RPMI7951 (cell line): ENCODE data around the gene ADGRL3. TPM values are rescaled to one million over a fixed set of nuclear protein-coding genes. Genes with fewer than 3 reads are reported as not detected.

Experiments
- DNase-seq: peaks from one replicate; pipeline ENCODE4 v3.0.0-alpha.2; 2012; ENCODE audit warnings: low read depth
- total RNA-seq: library from RNA; depleted of rRNA; stranded (reverse); fragments of >200 nt; shearing (Covaris generic); gene quantifications from 2 replicates; pipeline ENCODE4 v1.2.3, GENCODE V29; 2014; rRNA removed

ADGRL3 gene
- not detected in 2 replicates for total RNA-seq

DNA sequence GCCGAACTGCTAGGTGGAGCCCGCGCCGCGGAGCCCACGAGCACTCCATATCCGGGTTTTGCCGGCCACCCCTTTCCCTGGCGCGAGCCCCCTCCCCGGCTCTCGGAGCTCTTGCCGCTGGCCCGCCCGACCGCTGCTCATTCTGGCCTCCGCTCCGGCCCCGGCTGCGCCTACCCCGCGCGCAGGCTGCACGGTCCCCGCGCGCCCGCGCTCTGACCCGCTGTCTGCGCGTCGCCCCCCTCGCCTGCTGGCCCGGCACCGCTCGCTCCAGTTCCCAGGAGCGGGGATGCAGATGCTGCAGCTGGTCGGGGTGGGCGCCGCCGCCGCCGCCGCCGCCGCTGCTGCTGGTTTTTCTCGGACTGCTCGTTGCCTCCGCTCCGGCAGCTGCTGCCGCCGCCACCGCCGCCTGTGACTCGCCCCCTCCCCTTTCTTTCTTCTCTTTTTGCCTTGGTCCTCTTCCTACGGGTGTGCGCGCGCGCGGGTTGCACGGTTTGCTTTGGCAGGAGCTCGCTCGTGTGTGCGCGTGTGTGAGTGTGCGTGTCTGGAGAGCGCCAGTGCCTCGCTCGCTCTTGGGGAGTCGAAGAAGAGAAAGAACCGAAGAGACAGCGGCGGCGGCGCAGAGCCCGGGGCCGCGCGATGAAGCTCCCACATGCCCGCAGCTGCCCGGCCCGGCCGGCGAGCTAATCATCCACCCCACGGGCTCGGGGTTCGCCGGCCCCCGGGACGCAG is at the start of gene ADGRL3:
TSS of gene ADGRL3 (plus strand) at position 140 of the 729 bp plus-strand sequence.
- DNase-seq = no peak

DNA sequence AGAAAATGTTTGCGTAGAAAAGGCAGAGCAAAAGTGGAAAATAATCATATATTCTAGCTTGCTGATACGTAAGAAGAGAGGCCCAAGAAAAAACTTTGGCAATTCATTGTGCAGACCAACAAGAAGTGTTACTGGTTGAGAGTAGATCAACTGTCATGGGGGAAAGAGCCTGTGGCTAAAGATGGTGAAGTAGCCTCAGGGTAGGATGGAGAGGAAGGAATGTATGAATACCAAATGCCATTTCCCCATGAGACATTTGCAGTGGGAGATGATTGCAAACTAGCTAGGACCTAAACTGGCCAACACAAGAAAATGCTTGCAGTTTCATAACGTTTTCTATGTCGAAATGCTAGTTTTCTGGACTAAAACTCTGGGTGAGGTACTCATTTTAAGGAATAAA is 47.7 kb upstream of the ADGRL3 start:
- DNase-seq = no peak

DNA sequence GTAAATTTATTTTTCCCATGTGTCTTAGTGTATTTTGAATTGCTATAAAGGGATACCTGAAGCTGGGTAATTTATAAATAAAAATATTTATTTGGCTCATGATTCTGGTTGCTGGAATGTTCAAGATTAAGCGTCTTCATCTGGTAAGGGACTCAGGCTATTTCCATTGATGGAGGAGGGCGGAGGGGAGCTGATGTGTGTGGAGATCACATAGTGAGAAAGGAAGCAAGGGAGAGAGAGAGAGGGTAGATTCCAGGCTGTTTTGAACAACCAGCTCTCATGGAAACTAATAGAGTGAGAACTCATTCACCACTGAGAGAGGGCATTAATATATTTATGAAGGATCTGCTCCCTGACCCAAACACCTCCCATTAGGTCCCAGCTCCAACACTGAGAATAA is 39.6 kb upstream of the ADGRL3 start:
- DNase-seq = no peak

DNA sequence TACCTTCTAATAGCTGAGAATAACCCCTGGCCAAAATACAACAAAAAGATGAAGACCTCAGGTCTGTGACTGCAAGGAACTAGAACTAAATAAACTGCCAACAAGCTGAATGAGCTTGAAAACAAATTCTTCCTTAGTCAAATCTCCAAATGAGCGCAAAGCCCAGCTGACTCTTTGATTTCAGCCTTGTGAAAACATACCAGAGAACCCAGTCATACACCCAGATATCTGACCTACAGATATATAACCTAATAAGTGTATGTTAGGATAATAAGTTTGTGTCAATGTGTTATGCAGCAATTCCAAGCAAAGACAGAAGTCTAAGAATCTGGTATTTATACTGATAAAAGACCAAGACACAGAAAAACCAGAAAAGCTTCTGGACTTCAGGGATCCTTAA is 38.0 kb upstream of the ADGRL3 start:
- no peak for DNase-seq

DNA sequence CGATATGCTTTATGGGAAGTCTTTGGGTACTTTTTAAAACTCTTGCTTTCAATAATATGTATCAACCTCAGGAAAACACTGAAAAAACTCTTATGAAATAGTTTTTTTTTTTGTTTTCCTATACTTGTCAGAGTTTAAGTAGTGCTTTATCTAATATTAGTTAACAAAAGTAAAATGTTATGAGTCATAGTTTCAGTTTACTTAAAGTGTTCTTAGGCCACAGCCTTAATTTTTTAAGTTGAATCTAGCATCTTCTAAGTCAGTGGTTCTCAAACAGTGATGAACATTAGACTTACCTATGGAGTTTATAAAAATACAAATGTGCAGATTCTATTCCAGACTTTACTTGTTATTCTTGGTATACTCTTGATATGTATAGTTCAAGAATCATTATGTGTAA is 26.3 kb upstream of the ADGRL3 start:
- DNase-seq = no peak

DNA sequence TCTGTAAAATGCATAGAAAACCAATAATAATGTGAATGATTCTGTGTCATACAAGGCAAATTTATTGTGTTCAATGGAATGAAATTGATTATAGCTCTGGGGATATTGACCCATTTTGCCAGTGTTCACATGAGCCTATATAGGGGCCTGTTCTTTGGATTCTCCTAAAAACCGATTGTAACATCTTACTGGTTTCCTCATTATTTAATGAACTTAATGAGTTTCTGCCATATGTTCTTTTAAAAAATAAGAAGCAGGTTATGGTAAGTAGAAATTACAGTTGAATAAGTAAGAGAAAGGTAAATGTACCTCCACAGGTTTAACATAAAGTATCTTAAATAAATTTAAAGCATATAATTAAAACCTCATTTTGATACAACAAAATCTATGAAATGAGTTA is 24.6 kb upstream of the ADGRL3 start:
- DNase-seq = no peak

DNA sequence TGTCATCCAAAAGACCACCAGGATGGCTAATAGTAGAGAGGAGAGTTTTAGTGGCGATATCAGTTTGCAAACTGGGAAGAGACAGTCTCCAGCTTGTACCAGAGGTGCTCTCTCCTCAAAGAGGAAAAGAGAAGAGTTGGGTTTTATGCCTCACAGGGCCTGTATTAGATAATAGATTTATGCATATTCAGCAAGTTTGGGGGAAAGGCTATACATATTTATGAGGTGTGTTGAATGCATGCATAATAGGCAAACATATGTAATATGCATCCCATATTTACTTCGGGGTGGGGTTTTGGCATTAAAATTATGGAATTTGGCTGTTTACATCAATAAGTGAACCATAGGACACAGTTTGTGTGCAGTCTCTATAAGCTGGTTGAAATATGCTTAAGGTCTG is 22.8 kb upstream of the ADGRL3 start:
- DNase-seq = no peak

DNA sequence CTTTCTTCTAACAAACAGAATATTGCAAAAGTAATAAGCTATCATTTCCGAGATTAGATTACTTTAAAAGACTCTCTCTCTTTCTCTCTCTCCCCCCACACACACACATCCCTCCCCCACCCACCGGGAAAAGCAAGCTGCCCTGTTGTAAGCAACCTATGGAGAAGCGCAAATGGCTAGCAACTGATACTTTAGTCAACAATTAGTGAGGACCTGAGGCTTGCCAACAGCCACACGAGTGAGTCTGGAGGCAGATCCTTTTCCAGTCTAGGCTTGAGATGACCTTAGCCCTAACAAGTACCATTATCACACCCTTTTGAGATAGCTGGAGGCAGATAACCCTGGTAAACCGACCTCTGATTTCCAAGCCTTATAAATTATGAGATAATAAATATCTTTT is 19.7 kb upstream of the ADGRL3 start:
- DNase-seq = no peak

DNA sequence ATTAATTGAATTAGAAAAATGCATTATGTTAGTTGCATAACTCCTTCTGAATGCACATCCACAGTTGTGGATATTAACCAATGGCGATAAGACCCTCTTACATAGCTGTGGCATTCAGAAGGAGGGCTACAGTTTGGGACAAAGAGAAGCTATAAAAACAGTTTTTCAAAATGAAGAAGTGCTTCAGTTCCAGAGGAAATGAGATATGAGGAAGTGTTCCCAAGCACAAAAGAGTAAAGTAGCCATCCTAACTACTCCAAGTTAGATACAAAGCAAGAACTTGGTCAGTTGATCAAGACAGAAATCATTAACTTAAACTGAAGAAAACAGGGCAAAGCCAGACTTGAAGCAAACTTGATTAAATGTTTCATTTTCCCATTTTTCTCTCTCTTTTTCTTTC is 17.2 kb upstream of the ADGRL3 start:
- DNase-seq = no peak

DNA sequence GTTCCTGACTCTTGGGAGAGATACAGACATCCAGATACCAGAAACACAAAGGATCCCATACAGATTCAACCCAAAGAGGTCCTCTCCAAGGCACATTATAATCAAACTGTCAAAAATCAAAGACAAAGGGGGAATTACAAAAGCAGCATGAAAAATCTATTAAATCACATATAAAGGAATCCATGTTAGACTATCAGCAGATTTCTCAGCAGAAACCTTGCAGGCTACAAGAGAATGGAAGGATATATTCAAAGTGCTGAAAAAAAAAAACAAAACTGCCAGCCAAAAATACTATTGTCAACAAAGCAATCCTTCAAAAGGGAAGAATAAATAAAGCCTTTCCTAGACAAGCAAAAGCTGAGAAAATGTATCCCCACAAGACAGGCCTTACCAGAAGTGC is 14.8 kb upstream of the ADGRL3 start:
- no peak for DNase-seq

DNA sequence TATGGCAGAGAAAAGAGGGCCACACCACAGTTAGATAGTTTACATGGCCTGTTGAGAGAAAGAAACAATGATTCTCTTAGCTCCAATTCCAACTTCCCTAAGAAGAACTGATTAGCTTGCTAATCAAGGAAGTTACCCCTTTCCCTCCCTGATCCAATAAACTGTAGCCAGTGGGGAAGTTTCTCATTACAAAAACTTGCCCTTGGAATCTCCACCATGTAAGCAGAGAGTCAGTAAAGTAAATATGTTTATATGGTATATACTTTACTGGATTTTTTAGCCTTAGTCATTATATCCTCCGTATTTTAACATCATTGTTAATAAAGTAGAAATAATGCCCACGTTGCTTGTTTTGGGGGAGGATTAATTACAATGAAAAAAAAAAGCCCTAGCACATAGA is 7.7 kb upstream of the ADGRL3 start:
- DNase-seq = no peak

DNA sequence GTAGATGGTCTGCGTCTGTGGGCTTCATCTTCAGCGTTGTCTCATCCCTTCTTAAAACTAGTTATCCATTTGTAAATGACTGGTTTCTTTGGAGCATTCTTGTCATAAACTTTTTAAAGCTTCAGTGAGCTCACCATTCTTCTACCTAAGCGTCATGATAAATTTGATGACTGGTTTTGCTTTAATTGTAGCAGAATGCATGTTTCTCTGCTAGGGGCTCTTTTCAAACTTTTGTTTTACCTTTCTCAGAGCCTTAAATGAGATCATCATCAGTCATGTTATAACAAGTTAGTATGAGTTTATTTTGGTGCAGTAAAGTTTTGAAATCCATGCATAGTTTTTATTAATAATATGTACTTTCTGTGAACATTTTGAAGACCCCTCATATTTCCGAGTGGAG is 6.3 kb upstream of the ADGRL3 start:
- no peak for DNase-seq

DNA sequence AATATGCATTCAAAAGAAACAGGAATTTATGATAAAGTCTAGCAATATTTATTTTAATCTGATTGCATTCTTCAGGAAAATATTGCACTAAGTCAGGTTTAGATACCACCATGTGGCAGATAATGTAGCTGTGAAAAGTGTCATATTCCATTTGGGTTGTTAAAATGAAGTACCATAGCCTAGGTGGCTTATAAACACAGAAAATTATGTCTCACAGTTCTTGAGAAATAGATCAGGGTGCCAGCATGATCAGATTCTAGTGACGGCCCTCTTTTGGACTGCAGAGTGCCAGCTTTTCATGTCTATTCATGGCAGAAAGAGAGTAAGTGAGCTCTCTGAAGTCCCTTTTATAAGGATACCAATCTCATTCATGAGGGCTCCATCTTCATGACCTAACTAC is 5.6 kb upstream of the ADGRL3 start:
- DNase-seq = no peak

DNA sequence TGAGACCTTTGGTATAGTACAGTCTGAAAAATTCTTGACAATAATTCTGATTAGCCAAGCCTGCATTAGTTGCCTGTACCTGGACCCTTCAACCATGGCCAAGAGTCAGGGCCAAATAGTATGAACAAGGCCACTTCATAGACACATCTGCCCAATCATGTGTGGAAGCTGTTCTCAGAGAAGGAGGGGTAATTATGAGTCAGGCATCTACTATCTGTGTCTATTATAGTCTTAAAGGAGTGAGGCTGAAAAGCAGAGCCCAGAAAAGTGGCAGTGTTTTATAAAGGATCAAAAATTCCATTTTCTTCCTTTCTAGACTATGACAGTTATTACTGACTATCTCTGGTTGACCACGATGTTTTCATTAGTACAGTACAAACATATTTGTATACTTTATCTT is 5.0 kb upstream of the ADGRL3 start:
- DNase-seq = no peak

DNA sequence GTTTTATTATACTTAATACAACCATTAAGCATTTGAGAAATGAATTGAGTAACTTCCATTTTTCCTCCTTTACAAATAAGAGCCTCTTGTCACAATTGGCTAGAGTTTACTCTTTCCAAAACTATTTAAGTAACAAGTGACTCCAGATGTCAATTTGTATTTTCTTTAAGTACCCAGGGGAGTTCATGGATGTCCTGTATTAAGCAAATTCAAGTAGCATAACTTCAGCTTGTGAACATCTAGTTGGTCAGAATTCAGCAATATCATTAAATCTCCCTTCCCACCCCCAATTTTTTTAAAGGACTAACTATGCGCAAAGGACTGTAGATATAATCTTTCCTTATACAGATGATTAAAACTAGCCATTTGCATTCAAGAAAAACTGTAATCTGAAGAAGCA is 1.4 kb upstream of the ADGRL3 start:
- no peak for DNase-seq

DNA sequence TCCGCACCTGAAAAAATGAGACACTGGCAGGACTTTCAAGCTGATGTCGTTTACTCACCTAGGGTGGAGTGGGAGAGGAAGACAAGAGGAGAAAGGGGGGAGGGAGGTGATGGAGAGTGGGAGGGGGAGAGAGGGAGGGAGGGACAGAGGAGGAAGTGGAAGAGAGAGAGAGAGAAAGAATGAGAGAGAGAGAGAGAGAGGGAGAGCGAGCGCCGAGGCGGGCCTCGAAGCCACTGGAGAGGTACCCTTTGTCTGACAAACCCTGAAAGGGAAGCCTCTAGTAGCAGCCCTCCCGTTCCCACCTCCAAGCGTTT is 296 bp upstream of the ADGRL3 start:
- no peak for DNase-seq

DNA sequence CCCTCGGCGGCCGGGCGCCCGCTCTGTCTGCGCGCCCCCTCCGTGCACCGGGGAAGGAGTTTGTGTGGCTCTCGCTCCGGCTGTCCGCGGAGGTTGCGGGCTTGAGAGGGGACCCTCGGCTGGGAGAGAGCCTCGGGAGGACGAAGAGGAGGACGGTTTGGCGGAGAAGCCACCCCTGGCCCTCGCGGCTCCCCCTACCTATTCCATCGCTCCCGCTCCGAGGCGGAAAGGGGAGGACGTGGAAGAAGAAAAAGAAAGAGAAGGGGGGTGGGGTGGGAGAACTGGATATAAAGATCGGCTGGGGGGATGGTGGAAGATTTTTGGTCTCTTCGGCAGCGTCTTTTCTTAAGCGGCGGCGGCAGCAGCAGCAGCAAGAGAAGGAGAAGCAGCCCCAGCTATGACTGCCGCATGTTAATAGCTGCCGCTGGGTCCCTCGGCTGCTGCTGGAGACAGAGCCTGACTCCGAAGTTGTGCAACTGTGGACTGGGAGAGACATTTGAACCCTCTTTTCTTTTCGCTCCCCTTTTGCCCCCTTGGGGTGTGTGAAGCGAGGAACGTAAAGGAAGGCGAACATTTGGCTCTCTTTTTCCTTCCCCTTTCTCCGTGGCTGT is 895 bp downstream of the ADGRL3 start:
- no peak for DNase-seq

DNA sequence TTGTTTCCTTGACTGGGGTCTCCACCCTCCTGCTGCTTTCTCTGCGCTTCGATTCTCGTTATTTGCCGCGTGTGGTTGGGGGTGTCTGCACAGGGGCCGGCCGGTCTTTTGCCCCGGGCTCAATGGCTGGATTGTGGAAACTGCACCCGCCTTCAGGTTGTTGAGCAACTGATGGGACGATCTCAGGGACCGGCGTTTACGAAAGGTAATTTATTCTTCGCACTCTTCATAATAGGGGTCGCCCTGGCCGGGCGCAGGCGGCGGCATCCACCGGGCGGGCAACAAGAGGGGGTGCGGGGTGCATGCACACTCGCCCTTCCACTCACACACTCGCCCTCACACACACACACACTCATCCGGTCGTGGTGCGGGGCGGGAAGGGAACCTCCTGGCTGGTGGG is 1.4 kb downstream of the ADGRL3 start:
- no peak for DNase-seq

DNA sequence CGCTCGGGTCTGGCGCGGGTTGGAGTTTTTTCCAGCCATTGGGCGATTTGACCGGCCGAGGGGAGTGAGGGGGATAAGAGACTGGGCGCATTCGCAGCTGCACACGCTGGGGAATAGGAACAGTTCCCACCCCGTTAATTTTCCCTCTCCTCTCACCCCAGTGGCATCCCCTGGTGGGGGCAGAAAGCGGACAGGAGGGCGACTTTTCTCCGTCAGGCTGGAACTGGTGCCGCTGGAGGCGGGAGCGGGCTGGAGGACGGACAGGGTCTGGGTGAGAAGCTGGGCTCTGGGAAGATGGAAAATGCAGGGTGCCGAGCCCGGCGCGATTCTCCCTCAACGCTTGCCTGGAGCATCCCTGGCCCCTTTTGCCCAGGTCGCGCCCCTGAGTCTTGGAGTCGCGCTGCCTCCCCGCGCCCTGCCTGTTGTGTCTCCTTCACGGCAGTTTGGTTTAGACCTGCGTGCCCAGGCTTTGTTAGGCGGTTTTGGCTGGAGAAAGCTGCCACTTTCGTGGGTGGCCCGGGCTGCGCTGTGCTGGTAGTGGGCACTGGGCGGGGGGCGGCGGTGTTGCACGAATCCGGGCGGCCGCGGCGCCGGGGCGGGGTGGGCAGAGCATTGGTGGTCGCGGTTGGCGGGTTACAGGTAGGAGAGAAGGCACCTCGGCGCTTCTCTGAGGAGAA is 2.0 kb downstream of the ADGRL3 start:
- no peak for DNase-seq

DNA sequence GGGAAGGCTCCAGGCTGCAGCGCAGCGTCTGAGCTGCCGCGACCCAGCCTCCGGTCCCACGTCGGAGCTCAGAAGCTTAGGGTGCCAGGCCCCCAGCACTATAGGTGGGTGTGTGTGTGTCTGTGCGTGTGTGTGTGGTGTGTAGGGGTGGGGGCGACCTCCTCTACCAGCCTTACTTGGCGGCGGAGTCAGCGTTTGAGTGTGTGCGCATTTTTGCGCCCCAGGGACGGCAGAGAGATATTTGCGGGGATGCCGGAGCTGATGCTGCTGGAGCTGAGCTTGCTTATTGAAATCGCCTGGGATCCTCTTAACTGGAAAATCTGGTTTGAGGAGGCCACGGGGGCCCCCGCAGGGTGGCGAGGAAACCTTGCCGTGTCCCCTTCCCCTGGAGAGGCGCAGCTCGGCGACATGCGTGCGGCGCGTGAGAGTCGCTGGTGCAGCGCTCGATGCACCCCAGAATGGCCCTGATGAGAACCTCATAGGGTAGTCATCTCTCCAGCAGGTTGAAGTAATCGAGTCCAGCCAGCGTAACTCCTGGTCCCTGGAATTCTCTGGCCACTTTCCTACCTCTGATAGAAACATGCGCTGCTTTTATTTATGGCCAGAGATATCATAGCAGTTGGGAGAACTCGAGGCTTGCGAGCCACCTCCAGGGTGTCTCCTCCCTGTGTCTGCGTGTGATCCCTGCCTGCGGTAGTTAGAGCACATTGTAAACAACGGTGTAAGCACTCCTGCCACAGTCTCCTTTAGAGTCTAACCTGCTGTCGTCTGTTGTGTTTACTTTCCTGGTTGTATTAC is 2.7 kb downstream of the ADGRL3 start:
- DNase-seq = no peak

DNA sequence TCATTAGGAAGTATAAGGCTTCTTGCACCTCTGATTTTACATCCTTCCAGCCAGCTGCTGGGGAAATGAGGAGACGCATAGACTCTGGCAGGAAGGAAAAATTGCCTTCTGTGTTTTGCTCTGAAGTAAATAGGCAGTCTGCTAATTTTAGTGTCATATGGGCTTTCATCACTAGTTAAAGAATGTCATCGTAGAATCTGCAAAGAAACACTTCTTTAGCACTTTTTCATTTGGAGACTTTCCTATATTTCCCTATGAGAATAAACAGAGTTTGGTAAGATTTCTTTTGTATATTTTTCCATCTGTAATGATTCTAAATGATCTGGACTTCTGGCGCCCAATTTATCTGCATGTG is 3.3 kb downstream of the ADGRL3 start:
- DNase-seq = no peak

DNA sequence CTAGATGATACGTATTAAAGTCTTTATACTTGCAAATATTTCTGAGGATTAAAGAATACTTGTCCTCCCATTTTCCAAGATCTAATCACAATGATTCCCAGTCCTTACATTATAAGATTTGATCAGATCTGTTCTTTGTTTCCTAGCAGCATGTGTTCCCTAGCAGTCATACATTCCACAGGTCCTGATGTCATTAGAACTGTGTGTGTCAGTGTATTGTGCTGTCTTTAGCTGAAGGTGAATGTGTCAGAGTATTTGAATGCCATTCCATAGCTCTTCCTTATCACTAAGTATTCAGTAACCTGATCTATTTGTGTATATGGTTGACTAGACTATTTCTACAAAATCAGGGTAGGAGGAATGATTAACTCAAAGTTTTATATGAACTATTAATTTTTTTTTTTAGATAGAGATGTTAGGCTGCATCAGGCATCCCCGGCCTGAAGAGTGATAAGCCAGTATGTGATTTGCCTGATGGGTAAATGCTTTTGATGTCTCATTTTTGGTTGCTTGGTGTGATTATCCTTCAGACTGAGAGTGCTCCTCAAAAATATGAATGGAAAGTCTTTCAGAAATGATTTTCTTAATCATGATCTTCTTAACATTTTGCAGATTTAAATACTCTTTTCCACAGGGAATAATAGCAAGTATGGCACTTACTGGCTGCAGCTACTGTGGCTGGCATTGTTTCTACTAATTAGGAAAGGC is 4.4 kb downstream of the ADGRL3 start:
- DNase-seq = no peak
